Esophagus squamous epithelium (tissue), 5 donors: ENCODE measurements around the gene XCL2. TPM values are rescaled to one million over a fixed set of nuclear protein-coding genes. Genes with fewer than 3 reads are reported as not detected.
"Not testable (repeated sequence)": the region's sequence is repeated elsewhere in the genome, so short reads cannot be mapped to it uniquely, and the experiment has no call there.

Source experiments
- DNase-seq: peaks from one replicate; lab custom pipeline; 2025; lab: John Stamatoyannopoulos, UW
- H3K27ac ChIP-seq, 4 donors: fragments of 200-600 bp; sonication (generic); one replicate each; pipeline ENCODE4 v1.5.1; 2016 to 2019; ENCODE audit warnings: mild to moderate bottlenecking in 1 of 4
- H3K27me3 ChIP-seq, 4 donors: fragments of 200-600 bp; sonication (generic); 1 replicate in 3 of 4; 2 replicates in 1 of 4; pipeline versions ENCODE4 v1.5.1 to v1.6.0; 2017 to 2021; ENCODE audit warnings: antibody characterized with exemption in 1 of 4
- H3K36me3 ChIP-seq, 3 donors: fragments of 200-600 bp; sonication (generic); one replicate each; pipeline ENCODE4 v1.5.1; 2016 to 2019
- H3K4me1 ChIP-seq, 3 donors: fragments of 200-600 bp; sonication (generic); one replicate each; pipeline ENCODE4 v1.5.1; 2017 to 2019
- H3K4me3 ChIP-seq, 4 donors: fragments of 200-600 bp; sonication (generic); 1 replicate in 3 of 4; 2 replicates in 1 of 4; pipeline ENCODE4 v1.5.1; 2016 to 2019; ENCODE audit warnings: mild to moderate bottlenecking in 2 of 4, moderate library complexity in 1 of 4
- H3K9me3 ChIP-seq, 3 donors: fragments of 200-600 bp; sonication (generic); one replicate each; pipeline ENCODE4 v1.5.1; 2016 to 2019
- CTCF ChIP-seq, 6 experiments: fragments of 450-650 bp in 4 of 6; fragments of 200-600 bp in 2 of 6; sonication (generic) in 2 of 6; IDR thresholded peaks; one replicate each; pipeline ENCODE4 v1.5.1; 2016 to 2019; ENCODE audit warnings: antibody characterized with exemption in 6 of 6, mild to moderate bottlenecking in 4 of 6, moderate library complexity in 4 of 6
- POLR2A ChIP-seq, 4 donors: fragments of 450-650 bp; IDR thresholded peaks; one replicate each; pipeline ENCODE4 v1.6.1; 2017; ENCODE audit warnings: antibody characterized with exemption in 4 of 4, mild to moderate bottlenecking in 4 of 4, moderate library complexity in 3 of 4
- WGBS, 2 donors: methylation state at CpG; one replicate each; pipeline ENCODE4 v1.1.5; 2018; 5-methylcytosine and 5-hydroxymethylcytosine counted together
- intact Hi-C: fragments of 100-400 bp; cut with DNase I; formaldehyde crosslinking; loops from one replicate; pipeline ENCODE4 v1.15.0; 2022
- total RNA-seq, 4 donors: library from RNA; depleted of rRNA; stranded (reverse); fragments of >200 nt; gene quantifications; one replicate each; pipeline ENCODE4 v1.1.0, GENCODE V29; 2016
- donor health status: DM: yes; HTN: yes; CAD: no.

Gene XCL2
- total RNA-seq, 4 donors from 2014 or later: 1.7 to 3.2 TPM; not detected in 2

GRCh38 chr1:168551688-168552087 lies 7.9 kb upstream of the XCL2 start:
- TF ChIP-seq POLR2A (IDR thresholded peaks at IDR 0.05) (no peak), CTCF (IDR thresholded peaks at IDR 0.05) (no peak)
- Histone ChIP-seq H3K4me3 (no peak overlapping the region), H3K9me3 (no peaks in the 10 kb centered on the region), H3K4me1 (no peaks in the 10 kb centered on the region), H3K27me3 (no peaks in the 10 kb centered on the region), H3K27ac (no peak overlapping the region), H3K36me3 (no peaks in the 10 kb centered on the region)
- 58 to 61% methylated on average over 4 of the region's 4 CpGs for WGBS, 2 donors
- no peak for DNase-seq
- intact Hi-C loops: no loop called here

- intact Hi-C loops: no loop called here
- 56 to 82% methylated on average over 1 of the region's 1 CpG for WGBS, 2 donors
- Histone ChIP-seq H3K9me3 (no peaks in the 10 kb centered on the region), H3K27ac (no peak overlapping the region), H3K36me3 (no peaks in the 10 kb centered on the region), H3K4me3 (no peak overlapping the region), H3K4me1 (no peaks in the 10 kb centered on the region), H3K27me3 (no peaks in the 10 kb centered on the region)
- no peak for DNase-seq
- TF ChIP-seq POLR2A (IDR thresholded peaks at IDR 0.05) (no peak), CTCF (IDR thresholded peaks at IDR 0.05) (no peak)
Measured at GRCh38 chr1:168550971-168551370, 7.2 kb upstream of the XCL2 start.

GRCh38 chr1:168546553-168546895 lies 2.7 kb upstream of the XCL2 start:
- 82 to 87% methylated on average over 3 of the region's 3 CpGs for WGBS, 2 donors
- H3K27ac ChIP-seq, H3K4me1 ChIP-seq, H3K9me3 ChIP-seq, H3K27me3 ChIP-seq, H3K36me3 ChIP-seq, intact Hi-C loops, H3K4me3 ChIP-seq, DNase-seq: not testable (repeated sequence)

- WGBS, 2 donors: 43 to 57% methylated on average over 7 of the region's 7 CpGs
- DNase-seq, H3K4me3 ChIP-seq, H3K4me1 ChIP-seq, H3K9me3 ChIP-seq, H3K36me3 ChIP-seq, H3K27me3 ChIP-seq, intact Hi-C loops, H3K27ac ChIP-seq: not testable (repeated sequence)
- TF ChIP-seq CTCF (IDR thresholded peaks at IDR 0.05): peak in 4 of 6 experiments; percentile 26 to 62 (median 48)
Measured at GRCh38 chr1:168545678-168546552, 2.1 kb upstream of the XCL2 start.

- H3K9me3 ChIP-seq, intact Hi-C loops, H3K4me3 ChIP-seq, H3K27ac ChIP-seq, H3K36me3 ChIP-seq, H3K4me1 ChIP-seq, H3K27me3 ChIP-seq, DNase-seq: not testable (repeated sequence)
- WGBS, 2 donors: 60 to 88% methylated on average over 2 of the region's 2 CpGs
Measured at GRCh38 chr1:168542978-168543377, 819 bp downstream of the XCL2 start.

- H3K4me3 ChIP-seq, intact Hi-C loops, DNase-seq, H3K9me3 ChIP-seq, H3K27me3 ChIP-seq, H3K36me3 ChIP-seq, H3K27ac ChIP-seq, H3K4me1 ChIP-seq: not testable (repeated sequence)
- WGBS, 2 donors: 69 to 77% methylated on average over 7 of the region's 7 CpGs
Measured at GRCh38 chr1:168540798-168541197, 3.0 kb downstream of the XCL2 start.
